Globus pallidus (tissue), 1 donor: ENCODE data around the gene COMMD9.

ENCODE experiments used
- DNase-seq: peaks from one replicate; pipeline ENCODE4 v3.0.0-alpha.2; 2015; ENCODE audit warnings: low spot score

Gene COMMD9

GRCh38 chr11:36224209-36224882, 64.9 kb downstream of the COMMD9 start:
- DNase-seq: no peak

GRCh38 chr11:36222831-36223635, 66.2 kb downstream of the COMMD9 start:
- no peak for DNase-seq
